22Rv1 (cell line): ENCODE measurements around the gene EML6.

Source experiments
- ZFX ChIP-seq: fragments of 450-650 bp; IDR thresholded peaks from 2 replicates; pipeline ENCODE4 v1.6.1; 2017; ENCODE audit warnings: antibody characterized with exemption, borderline replicate concordance
- TF ChIP-seq, protein P1 (sequence below): fragments of 450-650 bp; IDR thresholded peaks from 2 replicates; pipeline ENCODE4 v1.5.1; 2017; ENCODE audit warnings: mild to moderate bottlenecking

- TF ChIP-seq, protein P1, sequence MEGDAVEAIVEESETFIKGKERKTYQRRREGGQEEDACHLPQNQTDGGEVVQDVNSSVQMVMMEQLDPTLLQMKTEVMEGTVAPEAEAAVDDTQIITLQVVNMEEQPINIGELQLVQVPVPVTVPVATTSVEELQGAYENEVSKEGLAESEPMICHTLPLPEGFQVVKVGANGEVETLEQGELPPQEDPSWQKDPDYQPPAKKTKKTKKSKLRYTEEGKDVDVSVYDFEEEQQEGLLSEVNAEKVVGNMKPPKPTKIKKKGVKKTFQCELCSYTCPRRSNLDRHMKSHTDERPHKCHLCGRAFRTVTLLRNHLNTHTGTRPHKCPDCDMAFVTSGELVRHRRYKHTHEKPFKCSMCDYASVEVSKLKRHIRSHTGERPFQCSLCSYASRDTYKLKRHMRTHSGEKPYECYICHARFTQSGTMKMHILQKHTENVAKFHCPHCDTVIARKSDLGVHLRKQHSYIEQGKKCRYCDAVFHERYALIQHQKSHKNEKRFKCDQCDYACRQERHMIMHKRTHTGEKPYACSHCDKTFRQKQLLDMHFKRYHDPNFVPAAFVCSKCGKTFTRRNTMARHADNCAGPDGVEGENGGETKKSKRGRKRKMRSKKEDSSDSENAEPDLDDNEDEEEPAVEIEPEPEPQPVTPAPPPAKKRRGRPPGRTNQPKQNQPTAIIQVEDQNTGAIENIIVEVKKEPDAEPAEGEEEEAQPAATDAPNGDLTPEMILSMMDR = no peak
- no peak for TF ChIP-seq ZFX
These were observed 14.7 kb upstream of the EML6 start for GRCh38 chr2:54708584-54709335.
